GM21576 (cell line): ENCODE data around the gene JPH3.

ENCODE experiments used
- ATAC-seq: cut with Tn5 transposase; IDR thresholded peaks from one replicate; pipeline ENCODE4 v1.9.1; 2021; ENCODE audit warnings: mild to moderate bottlenecking, moderate library complexity; ENCODE audit not compliant: unreplicated experiment

The JPH3 gene

DNA sequence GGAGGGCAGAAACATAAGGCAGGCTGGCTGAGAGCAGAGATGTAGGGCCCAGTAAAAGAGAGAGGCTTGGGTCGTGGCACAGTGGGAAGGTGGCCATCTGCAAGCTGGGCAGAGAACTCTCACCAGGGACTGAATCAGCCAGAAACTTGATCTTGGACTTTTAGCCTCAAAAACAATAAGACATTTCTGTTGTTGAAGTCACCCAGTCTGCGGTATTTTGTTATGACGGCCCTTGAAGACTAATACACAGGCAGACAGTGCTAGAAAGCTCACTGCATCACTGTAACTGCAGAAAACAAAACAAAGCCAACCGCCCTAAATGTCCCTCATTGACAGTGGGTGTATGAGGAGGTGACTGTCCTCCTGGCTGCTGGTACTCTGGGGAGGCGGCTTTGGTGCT lies 3.9 kb upstream of the JPH3 start:
- no peak for ATAC-seq

DNA sequence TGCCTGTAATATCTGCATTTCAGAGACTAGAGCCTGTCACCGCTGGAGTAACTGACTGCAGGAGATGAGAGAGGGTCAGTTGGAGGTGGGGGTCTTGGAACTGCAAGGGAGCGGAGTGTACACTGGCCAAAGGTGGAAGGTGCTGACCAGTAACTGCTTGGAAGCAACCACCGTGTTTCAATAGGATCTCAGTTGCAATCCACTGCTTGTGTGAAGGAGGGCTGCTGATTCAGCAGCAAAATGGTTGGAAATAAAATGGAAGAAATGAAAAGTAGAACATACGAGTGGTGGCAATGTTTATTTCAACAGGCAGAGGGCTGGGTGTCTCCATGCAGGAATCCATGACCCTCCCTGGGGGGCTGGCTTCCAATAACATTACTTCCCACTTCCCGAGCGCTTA lies 2.1 kb upstream of the JPH3 start:
- no peak for ATAC-seq

DNA sequence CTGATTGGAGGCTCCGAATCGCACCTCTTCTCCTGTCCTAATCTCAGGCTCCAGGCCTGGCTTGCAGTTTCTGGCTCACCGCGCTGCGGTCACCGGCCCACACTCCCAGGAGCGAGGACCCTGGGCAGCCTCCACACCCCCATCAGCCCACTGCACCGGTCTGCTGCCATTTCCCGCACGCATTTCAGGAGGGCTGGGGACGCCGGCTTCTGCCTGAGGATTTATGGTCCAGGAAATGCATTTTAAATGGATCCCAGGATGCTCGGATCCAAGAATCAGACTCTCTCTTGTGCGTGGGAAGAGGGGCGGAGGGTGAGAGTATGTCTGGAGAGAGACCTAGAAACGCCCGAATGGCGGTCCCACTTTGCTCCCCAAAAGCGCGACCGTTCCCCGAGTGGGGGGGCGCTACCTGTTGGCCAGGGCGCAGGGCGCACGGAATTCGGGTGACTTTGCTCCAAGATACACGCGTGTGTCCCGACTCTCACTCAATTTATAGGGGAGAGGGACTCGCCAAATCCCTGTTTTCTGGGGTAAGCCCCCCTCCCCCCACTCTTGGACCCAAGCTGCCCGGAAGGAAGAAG lies 817 bp upstream of the JPH3 start:
- ATAC-seq: no peak

DNA sequence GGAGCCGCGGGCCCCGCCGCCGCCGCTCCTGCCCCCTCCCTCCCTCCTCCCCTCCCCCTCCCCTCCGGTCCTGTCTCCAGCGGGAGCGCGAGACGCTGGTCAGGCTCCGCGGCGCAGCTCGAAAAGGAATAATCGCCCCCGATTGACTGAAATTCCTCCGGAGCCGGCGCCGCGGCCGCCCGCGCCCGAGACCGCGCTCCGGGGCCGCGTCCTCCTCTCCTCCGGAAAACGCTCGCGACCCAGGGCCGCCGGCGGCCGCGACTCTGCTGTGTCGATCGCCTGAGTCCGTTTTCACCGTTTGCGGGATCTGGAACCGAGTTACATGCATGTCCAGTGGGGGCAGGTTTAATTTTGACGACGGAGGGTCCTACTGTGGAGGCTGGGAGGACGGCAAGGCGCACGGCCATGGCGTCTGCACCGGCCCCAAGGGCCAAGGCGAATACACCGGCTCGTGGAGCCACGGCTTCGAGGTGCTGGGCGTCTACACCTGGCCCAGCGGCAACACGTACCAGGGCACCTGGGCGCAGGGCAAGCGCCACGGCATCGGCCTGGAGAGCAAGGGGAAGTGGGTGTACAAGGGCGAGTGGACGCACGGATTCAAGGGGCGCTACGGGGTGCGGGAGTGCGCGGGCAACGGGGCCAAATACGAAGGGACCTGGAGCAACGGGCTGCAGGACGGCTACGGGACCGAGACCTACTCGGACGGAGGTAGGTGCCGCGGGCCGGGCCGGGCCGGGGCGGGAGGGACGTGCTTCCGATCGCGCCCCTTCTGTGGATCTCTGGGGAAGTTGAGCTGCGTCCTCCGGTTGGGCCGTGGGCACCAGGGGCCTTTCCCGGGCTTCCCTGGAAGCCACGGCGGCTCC lies 744 bp downstream of the JPH3 start:
- no peak for ATAC-seq

DNA sequence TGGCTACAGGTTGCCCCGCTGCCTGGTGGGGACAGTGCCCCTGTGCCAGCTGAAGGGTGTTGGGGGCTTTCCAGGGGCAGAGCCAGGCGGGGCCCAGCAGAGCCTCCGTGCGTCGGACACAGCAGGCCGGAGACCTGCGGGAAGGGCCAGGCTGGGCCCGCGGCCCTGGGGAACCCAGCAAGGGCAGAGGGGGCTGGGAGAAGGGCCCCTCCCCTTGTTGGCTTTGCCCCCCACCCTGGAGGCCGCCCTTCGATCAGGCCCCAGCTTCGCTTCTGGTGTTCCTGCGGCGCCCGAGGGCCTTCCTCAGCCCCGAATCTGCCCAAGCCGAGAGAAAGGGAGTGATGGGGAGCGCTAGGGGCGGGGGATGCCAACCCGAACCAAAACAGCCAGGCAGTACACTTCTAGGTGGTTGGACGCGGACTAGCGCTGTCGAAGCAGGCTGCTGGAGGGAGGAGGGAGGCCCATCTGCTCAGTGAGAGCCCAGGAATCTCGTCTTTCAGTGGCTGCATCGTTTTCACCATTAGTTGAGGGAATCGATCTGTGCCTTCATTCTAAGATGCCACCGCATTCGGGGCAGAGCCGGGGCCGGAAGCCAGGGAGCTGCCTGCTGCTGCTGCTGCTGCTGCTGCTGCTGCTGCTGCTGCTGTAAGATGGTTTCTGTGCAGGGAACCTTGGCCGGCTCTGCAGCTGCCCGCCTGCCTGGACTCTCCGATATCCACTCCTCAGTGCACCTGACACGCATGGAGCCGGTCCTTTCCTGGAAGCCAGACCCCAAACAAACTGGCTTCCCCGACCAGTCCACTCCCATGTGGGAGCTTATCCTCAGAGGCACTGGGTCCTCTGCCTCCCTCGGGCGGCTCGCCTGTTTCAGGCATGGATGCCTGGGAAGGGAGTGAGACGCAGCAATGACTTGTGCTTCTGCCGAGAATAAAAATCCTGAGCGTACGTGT lies 1.7 kb downstream of the JPH3 start:
- no peak for ATAC-seq

DNA sequence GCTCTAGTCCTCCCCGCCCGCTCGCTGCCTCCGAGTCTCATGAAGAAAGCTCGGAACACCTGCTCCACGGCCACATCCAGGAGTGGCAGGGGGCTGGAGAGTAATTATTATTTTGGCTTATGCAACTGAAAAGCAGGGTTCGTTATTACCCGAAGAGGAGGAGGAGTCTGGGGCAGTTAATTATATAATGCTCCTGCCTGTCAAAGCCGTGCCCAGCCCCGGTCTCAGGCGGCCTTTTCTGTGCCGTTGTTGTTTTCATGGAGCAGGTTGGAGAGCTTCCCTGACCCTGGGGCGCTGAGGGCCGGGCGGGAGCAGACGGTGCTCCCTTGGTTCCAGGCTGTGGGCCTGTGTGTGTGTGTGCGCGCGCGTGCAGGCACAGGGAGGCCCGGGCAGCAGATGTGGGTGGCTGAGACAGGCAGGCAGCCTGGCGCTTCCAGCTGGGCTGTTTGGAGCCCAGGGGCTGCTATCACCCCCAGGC lies 2.4 kb downstream of the JPH3 start:
- ATAC-seq: no peak

DNA sequence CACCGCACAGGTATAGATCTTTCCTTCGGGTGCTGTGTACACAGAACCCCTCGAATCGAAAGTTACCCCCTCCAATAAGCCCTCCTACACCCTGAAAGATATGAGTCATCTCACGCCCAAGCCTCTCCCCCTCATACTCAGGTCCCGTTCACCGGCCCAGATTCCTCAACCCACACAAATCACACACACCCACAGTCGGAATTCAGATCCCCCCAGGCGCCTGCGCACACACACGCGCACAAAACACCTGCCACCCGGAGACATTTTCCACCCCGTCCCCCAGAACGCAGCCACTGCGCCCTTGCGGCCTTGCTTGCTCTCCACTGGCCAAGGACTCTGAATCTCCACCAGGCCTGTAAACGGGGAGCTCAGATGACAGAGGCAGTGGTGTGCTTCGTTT lies 4.9 kb downstream of the JPH3 start:
- no peak for ATAC-seq

DNA sequence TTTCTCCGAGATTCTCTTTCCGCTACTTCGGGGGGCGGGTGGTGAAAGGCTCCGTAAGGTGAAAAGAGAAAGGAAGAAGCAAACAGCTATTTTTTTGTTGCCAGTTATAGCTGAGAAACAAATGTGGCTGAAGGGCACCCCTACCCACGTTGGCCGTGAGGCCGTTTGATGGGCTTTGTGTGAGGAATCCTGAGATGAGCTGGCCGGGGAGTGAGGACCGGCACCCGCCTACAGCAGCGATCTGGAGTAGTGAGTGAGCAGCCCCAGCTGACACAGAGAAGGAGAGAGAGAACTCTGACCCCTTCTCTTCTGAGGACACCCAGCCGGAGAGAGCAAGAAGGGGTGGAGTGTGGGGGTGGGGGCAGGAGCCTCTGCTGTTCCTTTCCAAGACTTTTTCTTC lies 5.6 kb downstream of the JPH3 start:
- no peak for ATAC-seq

DNA sequence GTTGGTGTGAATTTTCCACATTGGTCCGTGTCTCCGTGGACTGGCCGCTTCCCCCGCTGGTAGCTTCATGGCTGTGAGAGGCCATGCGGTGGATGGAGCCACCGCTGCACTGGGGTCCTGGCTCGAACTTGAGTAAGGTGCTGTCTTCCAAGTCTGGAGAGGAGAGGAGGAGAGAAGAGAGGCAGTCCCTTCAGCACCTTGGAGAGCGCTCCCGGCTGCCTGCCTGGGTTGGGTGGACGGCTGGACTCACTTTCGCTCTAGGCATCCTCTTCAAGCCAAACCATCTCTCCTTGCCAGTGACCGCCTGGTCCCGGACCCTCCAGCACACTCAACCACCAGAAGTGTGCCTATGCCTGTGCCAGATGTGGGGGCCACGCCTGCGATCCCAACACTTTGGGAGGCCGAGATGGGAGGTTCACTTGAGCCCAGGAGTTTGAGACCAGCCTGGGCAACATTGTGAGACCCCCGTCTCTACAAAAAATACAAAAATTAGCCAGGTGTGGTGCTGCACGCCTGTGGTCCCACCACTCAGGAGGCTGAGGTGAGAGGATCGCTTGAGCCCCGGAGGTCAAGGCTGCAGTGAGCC lies 6.2 kb downstream of the JPH3 start:
- ATAC-seq: no peak

DNA sequence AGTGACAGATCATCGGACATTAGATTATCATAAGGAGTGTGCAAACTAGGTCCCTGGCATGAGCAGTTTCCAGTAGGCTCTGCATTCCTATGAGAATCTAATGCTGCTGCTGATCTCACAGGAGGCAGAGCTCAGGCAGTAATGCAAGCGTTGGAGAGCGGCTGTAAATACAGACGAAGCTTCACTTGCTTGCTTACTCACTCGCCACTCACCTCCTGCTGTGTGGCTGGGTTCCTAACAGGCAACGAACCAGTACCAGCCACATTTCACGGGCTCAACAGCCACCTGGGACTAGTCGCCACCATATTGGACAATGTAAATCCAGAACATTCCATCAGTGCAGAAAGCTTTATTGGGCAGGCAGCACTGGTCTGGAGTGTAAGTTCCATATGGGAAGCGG lies 7.7 kb downstream of the JPH3 start:
- ATAC-seq: no peak

DNA sequence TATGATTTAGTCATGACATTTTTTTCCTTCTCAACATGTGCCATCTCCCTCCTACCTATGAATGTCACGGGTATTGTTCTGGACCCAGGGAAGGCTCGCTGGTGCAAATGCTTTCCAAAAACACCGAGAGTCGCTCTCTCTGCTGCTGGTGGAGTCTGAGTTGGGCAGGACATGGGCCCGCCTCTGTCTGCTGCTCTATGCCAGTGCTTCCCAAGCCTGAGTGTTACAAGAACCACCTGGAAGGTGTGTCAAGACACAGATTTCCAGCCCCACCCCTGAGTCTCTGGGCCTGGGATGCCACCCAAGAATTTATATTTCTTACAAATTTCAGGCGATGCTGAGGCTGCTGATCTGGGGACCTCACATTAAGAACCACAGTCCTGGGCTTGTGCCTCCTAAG lies 9.1 kb downstream of the JPH3 start:
- no peak for ATAC-seq

DNA sequence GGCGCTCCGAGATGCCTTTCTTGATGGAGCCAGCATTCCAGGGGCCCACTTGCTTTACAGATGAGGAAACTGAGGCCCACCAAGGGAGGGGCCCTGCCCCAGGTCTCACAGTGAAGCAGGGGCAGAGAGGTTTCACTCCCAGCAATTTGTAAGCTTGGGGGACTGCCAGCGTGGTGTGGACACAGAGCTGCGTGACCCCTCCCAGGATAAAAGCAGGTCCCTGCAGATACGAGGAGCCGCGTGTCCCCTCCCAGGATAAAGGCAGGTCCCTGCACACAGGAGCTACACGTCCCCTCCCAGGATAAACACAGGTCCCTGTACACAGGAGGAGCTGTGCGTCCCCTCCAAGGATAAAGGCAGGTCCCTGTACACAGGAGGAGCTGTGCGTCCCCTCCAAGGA lies 11.7 kb downstream of the JPH3 start:
- no peak for ATAC-seq

DNA sequence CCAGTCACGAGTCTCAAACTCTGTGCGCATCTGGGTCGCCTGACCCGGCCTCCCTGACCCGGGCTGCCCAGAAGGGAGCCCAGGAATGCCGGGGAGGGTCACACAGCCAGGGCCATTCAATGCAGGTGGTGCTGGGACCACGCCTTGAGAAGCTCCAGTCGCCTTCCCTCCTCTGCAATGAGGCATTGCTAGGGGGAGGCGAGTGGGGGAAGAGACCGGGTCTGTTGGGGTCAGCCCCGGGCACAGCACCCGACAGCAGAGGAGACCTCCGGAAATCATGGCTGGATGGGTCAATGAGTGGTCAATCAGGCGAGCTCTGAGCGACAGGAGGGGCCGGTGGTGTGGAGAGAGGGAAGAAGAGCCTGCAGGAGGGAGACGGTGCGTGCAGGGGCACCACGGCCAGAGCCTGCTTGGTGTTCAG lies 13.3 kb downstream of the JPH3 start:
- ATAC-seq: no peak

DNA sequence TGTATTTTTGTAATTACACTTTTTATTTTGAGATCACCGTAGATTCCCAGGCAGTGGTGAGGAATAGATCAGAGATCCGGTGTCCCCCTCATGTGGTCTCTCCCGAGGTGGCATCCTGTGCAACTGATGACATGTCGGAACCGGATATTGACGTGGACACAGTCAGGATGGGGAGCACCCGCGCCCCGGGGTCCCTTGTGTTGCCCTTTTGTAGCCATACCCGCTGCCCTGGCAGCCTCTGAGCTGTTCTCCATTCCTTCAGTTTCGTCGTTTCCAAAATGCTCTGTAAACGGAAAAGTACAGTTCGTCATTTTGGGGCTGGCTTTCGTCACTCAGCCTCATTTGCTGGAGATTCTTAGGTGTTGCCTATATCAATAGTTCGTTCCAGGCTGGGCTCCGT lies 14.2 kb downstream of the JPH3 start:
- no peak for ATAC-seq

DNA sequence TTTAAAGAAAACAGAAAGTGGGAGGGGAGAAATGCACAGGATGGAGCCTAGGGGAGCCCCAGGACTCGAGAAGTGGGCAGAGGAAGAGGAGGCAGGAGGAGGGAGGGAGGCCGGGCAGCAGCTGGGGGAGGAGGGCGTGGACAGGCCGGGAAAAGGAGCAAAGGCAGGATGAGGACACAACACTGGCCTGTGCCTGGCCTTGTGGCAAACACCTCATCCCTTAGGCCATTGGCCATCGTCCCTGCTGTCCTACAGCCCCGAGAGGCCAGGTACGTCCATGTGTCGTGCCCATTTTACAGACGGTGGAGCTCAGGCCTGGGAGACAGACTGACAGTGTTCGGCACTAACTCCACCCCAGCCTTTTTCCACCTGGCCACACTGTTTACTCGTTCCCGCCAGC lies 15.9 kb downstream of the JPH3 start:
- ATAC-seq: no peak

DNA sequence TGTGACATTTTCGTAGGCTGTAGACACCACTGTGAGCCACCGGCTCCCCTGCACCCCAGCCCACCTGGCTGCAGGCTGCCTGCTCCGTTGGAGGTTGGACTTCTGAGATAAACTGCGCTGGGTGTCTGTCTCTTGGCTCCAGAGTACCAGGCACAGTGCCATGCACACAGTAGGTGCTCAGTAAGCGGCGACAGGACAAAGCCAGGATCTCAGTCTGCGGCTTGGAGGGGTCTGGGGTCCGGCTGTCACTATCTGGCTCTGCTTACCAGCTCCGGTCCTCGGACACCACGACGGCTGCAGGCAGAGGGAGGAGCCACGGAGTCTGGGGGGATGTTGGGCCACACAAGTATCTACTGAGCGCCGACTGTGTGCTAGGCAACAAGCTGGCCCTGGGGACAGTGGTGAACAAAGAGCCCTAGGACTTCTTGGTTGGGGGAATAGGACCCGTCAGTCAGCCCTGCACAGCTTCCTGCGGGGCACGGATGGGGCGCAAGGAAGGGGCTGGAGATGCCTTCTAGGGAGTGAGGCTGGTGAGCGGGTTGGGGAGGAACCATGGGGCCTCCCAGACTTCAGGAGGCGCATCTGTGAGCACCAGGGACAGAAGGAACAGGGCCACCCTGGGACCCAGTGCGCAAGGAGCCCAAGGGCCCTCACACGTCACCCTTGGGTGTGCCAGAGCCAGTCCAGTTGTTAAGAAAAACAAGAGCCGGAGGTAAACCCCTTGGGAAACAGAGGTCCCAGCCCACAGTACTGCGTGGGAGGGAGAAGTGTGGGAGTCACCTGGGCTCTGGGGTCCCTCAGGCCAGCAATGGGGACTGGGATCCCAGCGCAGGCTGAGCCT lies 17.3 kb downstream of the JPH3 start:
- no peak for ATAC-seq

DNA sequence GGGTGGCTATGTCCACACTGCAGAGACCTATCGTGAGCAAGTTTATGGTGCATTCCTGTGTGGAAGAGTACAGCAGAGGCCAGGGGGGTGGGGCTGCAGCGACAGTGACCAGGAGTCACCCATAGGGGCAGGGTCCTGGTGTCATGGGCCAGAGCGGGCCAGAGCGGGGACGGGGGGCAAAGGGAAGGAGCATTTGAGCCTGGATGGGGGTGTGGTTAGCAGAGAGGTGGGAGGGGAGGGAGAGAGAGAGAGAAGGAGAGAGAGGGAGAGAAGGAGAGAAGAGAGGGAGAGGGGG lies 17.8 kb downstream of the JPH3 start:
- no peak for ATAC-seq

DNA sequence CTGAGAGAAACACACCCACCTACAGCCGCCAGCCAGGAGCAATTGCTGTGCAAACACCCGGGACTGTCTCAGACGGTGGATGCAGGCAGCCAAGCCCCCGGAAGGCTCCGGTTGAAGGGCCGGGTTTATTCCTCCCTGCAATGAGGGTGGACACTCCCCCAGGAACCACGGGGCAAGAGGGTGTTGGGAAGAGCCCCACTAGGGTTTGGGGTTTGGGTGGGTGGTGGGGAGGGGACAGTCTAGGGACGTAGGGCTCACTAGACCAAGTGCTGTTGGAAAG lies 19.2 kb downstream of the JPH3 start:
- no peak for ATAC-seq

DNA sequence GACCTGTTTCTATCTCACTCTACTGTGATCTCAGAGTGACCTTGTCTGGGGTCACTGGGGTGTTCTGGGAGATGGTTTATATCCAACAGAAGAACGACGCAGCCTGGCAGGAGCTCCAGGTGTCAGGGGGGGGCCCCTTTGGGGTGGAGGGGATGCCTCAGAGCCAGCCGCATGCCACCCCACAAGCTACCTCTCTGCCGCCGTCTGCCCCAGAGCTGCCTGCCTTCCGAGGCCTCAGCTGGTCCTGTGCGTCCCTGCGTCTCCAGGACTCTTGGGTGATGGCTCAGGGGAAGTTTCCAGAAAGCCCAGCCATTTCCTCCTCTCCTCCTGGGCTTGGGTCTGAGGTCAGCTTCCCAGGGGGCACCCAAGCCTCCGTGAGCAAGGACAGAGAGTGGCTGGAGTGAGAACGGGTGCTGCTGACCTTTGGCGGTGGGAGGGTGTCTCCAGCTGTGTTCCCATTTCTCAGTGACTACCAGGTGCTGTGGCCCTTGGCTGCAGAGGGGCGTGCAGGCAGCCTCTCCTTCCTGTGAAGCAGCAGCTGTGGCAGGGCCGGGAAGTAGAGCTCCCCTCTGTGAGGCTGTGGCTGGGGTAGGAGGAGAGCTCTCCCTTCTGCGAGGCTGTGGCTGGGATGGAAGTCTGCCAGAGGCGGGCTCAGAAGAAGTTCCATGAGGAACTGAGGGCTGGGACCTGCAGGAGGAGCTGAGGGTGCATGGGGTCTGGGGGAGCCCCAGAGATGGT lies 19.8 kb downstream of the JPH3 start:
- no peak for ATAC-seq

DNA sequence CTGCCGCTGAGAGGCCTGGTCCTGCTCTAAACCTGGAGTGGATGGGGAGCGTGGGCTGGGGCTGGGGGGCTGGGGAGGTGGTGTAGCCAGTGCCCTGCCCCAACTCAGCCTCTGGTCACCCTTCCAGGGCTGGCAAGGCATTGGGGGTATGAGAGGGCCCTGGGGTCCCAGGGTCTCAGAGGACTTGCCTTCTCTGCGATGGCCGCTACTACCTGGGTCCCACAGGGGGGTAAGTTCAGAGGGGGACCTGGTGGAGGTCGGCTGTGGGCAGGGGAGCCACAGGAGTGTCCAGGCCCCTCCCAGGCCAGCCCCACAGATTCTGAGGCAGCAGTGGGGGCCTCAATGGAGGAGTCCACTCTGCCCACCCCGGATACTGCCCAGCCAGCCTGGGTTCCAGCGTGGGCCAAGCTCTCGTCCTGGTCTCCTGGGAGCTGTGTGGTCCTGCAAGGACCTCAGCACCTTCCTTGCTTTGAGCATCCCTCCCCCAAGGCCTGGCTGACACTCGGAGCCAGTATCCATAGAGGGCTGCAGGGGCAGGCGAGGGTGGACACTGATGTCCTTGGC lies 20.5 kb downstream of the JPH3 start:
- ATAC-seq: no peak
